Kidney glomerular epithelial cell (primary cell): Measurements from ENCODE around the gene BCL2L2.

Experiments
- DNase-seq: peaks from one replicate; lab custom pipeline; 2025; lab: John Stamatoyannopoulos, UW

The BCL2L2 gene

DNA sequence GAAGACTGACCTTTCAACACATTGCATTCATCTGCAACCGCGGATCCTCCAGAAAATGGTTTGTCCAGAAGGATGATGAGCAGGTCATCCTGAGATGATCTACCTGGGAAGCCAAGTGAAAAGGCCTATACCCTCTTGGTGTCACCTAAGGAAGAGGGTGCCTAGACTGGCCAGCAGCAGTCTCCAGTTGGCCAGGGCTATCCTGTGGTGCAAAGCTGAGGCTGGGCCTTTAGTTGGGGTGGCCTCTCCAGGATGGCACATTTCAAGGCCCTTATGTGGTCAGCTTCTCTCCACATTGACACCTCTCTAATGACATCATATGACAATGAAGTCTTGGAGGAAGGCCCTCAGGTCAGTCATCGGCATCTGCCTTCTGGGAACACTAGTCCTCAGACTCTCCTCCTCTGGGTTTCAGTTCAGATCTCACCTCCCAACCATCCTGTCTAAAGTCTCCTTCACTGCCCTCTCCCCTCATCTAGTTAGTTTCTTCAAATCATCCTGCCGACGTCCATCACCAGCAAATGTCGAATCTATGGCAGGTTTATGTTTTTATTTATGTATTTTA, 49.3 kb downstream of the BCL2L2 start:
- DNase-seq: no peak

DNA sequence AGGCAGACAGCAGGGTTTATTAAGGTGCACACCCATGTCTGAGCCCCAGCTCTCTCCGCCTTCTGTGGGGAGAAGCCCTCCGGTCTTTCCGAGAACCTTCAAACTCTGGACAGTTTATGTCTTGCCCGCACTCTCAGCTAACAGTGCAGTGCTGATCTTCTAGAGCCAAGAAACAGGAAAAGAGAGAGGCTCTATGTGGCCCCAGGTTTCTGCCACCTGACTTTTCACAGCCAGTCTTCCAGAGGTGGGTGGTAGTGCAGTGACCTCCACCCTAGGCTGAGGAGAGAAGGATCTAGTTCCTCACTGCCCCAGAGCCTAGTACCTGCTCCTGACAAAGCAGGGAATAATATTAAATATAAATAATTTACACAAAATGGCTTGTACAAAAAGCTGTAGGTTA, 50.0 kb downstream of the BCL2L2 start:
- no peak for DNase-seq

DNA sequence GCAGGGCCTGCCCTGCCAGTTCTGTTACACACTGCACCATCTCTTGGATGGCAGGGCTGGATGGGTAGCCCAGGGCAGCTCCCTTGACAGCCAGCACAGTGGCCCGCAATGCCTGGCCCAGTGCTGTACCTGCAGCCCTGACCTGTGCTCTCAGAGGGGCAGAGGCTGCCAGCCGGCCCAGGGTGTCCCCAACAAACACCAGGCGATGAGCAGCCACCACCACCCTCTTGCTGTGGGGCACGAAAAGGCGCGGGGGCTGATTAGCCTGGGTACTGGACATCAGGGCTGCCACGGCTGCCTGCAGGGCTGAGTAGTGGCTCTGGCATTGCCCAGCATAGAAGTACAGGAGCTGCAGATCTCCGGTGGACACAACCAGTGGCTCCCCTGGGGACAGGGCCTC, 50.6 kb downstream of the BCL2L2 start:
- no peak for DNase-seq

DNA sequence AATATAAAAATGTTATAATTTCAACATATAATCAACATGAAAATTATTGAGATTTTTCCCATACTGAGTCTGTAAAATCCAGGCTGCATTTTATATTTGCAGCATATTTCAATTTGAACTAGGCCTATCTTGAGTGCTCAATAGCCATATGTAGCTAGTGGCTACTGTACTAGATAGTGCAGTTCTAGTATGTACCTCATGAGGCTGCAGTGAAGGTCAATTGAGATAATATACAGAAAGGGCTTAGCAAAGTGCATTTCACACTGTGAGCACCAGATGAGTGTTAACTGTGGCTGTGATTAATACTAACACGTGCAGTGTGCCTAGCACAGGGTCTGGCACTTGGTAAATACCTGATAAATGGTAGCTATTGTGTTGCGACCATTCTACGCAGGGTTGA, 51.4 kb downstream of the BCL2L2 start:
- no peak for DNase-seq

DNA sequence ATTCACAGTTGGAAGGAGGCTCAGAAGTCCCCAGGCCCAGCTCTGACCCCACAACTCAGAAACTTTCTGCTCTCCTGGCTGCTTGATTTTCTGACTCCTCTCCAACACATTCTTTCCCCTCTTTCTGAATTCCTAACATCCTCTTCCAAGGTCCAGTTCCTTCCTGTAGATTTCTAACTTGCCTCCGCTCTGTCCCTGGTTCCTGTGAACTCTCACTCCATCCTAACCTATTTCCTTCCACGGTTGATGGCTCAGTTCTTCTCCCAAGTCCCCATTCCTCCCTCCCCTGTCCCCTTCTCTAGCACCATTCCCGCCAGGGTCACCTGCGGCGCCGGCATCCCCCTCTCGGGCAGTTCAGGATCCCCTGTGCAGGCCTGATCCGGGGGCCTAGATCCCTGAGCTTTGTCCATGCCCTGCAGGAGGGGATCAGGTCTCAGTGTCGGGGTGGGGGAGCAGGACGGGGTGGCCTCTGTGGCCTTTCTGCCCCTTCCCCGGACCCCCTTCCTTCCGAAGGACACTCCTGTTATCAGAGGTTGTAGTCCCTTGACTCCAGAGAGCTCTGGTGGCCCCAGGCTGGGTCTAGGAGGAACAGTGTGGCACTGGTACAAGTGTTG, 52.0 kb downstream of the BCL2L2 start:
- DNase-seq: no peak

DNA sequence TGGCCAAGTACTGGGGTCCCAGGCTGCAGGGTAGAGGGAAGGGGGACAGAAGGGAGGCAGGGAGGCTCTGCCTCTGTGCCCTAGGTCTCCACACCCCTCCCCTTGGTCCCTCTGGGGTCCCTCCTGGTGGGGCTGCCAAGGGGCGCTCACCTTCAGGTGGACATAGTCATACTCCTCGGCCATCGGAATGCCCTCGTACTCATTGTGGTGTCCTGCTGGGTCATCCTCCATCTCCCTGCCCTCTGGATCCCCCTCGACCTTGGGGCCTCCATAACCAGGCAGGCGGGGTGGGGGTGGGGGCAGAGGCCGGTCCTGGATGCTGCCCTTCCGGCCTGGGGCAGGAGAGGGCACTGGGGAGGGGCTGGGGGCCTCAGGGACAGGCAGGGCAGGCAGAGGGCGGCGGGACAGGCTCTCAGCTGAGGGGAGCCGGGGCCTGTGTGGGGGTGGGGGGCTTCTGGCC, 52.6 kb downstream of the BCL2L2 start:
- no peak for DNase-seq

DNA sequence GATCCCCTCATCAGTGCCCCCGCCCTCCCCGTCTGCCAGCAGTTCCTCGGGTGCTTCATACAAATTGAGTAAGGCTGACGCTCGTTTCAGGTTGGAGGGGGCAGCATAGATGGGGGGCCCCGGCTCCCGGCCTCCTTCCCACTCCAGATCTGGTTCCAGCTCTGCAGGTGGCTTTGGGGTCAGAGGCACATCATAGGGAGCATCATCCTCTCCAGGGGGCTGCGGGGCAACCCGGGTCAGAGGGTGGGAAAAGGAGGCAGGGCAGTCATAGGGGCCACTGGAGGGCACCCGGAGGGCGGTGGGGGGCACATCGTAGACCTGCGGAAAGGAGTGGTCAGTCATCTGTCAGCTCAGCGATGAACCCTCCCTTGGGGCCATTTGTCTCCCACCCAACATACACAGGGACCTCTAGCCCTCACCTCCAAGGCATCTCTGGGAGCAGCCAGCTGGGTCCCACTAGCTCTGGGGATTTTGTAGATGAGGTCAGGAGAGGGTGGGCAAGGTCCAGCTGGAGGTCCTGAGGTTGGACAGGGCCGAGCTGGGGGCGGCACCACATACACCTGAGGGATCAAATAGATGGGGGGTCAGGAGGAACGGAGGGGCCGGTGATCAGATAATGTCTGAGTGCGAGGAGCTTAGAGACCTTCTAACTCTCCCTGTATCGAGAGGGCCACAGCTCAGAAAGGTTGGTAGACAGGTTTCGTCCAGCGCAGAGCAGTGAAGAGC, 53.3 kb downstream of the BCL2L2 start:
- no peak for DNase-seq

DNA sequence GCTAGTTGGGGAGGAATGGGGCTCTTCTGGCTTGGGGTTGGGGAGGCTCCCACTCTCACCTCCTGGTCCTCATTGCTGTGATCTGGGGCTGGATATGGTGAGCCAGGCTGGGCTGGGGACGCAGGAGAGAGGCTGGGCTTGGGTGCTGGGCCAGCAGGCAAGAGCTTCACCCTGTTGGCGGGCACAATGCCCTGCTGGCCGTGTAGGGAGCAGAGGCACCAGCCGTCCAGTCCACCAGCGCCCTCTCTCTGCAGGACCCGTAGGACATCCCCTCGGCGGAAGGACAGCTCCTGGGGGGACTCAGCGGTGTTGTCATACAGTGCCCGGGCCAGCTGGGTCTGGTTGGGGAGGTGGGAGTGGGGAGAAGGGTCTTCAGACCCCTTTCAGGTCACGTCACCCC, 53.9 kb downstream of the BCL2L2 start:
- no peak for DNase-seq

DNA sequence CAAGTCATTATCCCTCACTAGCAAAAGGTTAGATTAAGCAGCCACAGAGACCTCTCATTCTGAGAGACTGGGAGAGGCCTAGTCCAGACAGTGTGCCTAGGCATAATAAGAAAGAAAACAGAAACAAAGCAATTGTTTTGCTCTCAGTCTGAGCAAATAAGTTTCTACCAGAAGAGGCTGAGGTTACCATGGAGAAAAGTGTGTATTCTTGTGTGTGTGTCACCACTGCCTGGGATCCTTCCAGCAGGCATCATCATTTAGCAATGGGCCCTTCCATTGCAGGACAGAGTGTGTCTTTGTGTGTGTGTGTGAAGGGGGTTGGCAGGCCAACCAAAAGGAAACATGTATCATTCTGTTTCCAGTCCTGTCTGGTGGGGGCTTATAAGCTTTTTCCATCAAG, 54.7 kb downstream of the BCL2L2 start:
- no peak for DNase-seq
